NCI-H128 (cell line): ENCODE data around the gene REG1A.

Source experiments
- DNase-seq: peaks from one replicate; lab custom pipeline; 2025; ENCODE audit not compliant: unreplicated experiment; lab: John Stamatoyannopoulos, UW

The REG1A gene, protein sequence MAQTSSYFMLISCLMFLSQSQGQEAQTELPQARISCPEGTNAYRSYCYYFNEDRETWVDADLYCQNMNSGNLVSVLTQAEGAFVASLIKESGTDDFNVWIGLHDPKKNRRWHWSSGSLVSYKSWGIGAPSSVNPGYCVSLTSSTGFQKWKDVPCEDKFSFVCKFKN

DNA sequence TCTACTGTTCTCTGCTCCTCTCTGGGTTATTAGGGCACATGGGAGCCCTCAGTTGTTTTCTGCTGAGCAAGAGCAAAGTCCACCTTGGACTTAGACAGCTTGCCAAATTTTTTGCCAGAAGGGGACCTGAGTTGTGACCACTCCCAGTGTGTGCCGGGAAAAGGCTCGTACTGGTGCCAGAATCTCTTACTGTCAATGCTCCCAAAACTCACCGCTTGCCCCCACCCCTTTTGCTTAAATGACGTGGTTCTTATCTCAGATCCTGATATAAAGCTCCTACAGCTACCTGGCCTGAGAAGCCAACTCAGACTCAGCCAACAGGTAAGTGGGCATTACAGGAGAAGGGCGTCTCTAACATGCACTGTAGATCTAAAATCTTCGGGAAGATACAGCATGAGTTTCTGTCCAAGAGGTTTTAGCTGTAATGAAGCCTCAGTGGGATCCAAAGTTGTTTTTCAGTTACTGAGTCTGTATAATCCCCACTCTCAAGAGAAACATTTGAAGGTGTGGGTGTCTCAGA, at the start of gene REG1A:
REG1A (plus strand) TSS at position 295 of the 520 bp plus-strand sequence. CDS start 374 bp downstream, outside the sequence.
- no peak for DNase-seq

DNA sequence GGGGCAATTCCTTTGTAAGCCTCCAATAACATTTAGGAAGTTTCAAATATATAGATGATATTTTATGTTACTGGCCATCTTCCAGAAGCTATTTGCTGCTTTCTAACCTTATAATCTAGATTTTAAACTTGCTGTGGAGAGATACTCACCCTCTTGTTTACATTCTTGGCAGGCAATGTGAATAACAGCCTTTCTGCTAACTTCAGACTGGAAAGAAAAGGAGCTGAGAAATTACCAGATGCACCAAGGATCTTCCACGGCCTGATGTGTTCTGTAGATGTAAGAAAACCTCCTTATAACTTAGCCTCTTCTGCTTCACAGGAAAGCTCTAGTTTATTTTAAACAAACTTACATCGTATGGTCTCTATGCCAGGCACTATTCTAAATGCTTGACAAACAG, 49.2 kb upstream of the REG1A start:
- DNase-seq = no peak

DNA sequence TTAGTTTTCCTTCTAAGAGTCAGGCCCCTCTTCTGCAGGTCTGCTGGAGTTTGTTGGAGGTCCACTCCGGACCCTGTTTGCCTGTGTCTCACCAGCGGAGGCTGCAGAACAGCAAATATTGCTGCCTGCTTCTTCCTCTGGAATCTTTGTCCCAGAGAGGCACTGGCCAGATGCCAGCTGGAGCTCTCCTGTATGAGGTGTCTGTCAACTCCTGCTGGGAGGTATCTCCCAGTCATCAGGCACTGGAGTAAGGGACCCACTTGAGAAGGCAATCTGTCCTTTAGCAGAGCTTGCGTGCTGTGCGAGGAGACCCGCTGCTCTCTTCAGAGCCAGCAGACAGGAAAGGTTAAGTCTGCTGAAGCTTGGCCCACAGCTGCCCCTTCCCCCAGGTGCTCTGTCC, 37.3 kb upstream of the REG1A start:
- DNase-seq = no peak

DNA sequence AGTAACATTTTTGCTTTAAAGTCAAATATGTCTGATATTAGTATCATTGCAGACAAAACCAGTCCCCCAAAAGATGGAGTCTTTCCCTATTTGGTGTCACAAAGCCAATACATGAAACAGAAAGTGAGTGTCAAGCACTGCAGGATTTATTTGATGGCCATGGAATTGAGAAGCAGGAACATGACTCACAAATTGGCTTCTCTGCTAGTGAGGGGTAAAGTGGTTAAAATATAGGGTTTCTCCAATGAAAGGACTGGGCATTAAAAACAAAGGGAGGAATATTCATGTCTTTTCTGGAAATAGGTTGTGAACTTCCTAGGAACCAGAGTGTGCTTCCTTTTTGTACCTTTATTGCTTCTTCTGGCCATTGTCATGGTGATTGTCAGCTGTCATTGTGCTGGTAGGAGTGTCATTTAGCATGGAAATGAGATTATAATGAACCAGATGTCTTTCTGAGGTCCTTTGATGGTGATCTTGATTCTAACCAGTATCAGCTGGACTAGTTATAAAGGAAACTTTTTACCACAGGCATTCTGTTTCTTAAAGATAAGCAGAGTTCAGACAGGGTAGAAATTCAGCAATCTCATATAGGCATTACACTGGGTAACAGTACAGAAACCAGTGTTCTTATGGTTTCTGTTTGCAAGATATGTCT, 36.6 kb upstream of the REG1A start:
- no peak for DNase-seq

DNA sequence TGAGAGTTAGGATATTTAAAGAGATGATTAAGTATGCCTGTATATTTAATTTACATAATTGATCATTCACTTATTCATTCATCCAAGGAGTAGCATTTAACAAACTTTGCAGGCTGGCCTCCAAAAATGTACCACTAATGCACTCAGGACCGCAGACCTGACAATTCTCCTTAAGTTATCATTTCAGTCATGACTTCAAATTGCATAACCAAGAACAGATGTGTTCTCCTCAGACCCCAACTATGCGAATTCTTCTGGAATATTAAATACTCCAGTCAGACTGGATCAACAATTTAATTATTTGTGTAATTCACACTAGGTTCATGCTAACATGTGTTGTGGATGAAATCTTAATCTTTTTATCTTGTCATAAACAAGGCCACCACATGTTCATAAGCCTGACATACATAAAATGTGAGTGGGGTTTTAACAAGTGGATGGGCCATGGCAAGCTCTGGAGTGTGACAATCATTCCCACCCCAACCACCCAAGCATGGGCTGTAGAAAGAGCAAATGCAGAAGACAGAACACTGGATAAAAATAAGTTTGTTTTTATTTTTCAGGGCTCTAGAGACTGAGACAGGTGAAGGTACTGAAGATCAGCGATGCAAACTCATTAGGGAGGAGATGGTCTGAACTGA, 35.7 kb upstream of the REG1A start:
- no peak for DNase-seq

DNA sequence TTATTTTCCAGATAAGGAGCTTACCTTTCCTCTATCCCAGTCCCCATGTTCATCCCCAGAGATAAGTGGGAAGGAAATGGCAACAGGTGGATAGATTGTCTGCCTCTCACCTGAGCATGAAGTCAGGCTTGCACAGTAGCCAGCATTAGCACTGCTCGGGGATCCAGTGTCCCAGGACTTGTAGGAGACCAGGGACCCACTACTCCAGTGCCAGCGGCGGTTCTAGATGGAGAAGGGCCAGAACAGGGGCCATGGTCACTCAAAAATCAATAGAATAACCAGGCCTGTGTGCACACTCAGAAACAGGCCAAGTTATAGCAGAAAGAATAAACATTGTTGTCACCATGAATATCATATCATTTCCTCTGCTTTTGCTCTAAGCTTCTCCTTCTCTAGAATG, 34.9 kb upstream of the REG1A start:
- no peak for DNase-seq

DNA sequence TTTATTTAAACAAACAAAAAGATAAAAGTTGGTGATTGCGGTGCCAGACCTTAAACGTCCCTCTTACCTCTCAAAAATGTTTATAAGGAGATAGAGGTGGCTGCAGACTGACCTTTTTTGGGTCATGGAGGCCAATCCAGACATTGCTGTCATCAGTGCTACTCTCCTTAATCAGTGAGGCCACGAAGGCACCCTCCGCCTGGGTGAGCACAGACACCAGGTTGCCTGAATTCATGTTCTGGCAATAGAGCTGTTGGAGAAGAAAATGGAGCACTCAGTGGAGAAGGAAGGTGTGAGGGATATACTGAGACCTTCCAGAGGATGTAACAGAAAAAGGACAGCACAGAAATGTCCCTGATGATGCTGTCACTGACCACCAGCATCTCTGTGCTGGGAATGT, 34.0 kb upstream of the REG1A start:
- no peak for DNase-seq

DNA sequence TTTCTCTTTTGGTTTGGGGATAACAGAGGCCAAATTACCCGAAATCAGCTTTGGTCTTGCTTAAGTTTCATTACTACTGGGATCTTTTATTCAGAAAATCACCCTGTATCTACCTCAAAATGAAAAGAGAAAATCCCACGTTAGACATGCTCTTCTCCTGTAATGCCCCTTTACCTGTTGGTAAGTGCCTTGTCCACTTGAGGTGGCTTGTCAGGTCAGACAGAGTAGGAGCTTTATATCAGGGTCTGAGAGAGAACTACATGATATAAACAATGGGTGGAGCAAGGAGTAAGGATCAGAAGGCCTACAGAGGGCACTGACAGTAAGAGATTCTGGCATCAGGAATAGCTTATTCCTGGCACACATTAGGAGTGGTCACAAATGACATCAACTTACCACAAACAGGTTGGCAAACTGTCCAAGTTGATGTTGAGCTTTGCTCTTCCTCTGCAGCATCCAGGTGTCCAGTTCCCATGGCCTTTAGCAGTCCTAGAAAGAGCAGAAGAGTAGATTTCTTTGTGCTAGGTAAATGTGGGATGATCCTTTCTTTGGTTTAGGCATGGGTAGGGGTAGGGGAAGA, 32.4 kb upstream of the REG1A start, which contains the start of gene REG1B:
REG1B (minus strand) TSS at position 209 of the 580 bp plus-strand sequence. CDS start 381 bp downstream, outside the sequence.
- DNase-seq = no peak

DNA sequence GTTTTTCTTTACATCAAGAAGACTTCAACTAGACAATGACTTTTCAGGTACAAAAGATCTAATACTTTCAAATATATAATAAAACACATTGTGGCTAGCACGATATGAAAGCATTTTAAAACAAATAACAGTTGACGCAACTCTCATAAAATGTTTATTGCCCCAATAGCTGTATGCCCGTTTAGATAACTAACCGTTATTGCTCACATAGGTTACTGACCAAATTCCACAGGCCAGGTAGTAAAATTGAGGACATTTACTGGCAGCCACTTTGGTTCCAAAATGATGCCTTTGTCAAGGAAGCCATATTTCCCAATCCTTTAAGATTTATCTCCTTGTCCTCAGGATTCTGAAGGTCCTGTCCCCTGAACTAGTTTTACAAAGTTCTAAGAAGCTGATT, 29.6 kb upstream of the REG1A start:
- no peak for DNase-seq

DNA sequence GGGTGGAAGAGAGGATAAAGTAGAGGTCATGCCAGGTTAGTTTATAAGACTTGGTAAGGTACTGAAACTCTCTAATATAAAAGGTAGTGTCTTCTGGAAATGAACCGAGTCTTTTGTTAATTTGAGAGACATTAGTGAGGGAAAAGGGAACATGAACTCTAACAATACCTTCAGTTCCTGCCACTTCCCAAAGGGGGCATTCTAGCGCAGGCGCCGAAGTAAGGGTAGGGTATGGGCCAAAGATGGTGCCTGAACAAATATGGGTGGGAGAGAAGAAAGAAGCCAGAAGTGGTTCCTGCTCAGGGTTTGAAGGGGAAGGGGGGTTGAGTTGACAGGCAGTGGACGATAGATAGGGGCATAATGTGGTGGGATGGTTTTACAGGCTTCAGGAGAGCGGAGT, 22.4 kb upstream of the REG1A start:
- DNase-seq = no peak

DNA sequence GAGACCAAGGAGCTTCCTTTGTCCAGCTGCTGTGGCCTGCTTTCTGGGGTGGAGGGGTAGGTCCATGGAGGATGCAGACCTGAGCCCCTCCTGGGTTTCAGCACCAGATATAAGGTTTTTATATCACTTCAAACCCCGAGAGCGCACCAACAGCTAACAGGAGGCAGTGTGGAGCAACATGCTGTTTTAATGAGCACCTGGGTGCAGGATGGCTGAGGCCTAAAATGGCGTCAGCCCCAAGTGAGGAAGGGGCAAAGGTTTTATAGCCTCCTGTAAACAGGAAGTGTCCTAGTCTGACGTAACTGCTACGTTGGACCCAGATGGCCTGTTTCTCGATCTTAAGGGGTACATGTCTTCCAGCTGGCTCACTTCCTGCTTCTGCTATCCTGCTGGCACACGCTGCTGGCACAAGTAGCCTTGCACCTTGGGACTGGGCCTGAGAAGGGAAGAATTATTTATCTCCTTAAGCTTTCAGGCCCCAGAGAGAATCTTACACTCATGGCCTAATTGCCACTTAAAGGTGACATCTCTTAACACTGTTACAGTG, 21.1 kb upstream of the REG1A start:
- DNase-seq = no peak

DNA sequence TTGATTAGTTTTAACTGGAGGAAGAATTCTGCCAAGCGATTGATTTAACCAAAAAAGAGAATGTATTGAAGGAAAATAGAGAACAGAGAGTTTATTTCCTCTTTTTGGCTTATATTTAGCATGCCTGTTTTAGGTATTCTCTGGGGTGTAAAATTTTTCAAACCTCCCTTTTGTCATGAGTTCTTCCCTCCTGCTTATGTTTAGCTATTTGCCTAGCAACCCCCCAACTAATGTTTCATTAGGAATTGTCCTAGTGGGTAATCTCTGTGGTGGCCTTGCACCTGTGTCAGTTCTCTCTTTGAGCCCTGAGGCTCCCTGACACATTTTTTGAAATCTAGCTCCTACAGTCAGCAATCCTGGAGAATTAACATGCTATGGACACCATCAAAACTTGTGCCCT, 20.0 kb upstream of the REG1A start:
- no peak for DNase-seq

DNA sequence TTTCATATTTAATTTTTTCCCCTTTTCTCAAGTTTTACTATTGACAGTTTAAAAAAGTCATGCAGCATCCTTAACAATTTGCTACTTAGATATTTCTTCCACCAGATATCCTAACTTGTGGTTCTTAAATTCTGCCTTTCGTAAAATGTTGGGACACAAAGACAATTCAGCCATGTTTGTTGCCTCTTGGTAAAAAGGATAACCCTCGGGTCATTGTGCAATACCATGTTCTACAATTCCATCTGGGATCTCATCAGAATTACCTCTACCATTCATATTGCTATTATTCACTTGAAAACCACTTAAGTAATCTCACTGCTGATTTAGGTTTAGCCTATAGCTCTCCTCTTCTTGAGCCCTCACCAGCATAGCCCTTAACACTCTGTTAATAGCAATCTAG, 19.3 kb upstream of the REG1A start:
- no peak for DNase-seq

DNA sequence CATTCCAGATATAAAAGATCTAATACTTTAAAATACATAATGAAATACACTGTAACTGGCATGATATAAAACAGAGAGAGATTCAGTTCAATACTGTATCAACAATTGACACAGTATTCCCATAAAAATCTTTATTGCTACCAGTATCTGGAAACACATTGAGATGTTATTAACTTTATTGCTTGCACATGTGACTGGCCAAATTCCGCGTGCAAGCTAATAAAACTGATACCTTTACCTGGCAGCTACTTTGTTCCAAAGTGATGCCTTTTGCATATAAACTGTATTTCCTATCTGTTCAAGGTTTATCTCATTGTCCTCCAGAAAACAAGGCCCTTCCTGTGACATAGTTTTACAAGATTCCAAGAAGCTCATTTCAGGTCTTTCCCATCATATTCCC, 17.1 kb upstream of the REG1A start:
- no peak for DNase-seq

DNA sequence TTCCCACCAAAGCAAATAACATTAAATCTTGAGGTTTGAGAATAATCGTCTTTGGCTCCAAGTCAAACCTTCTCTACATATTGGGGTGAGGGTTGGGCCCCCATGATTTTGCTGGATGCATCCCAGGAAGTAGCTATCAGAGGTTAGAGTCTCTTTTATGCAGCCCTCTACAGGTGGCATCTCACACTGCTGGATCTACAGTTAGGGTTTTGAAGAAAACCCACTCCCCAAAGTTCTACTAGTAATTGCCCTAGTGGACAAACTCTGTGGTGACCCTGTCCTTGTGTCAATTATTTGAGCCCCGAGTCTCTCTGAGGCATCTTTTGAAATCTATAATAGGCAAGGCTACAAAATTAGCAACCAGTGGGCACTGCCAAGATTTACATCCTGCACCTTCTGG, 15.0 kb upstream of the REG1A start:
- DNase-seq = no peak

DNA sequence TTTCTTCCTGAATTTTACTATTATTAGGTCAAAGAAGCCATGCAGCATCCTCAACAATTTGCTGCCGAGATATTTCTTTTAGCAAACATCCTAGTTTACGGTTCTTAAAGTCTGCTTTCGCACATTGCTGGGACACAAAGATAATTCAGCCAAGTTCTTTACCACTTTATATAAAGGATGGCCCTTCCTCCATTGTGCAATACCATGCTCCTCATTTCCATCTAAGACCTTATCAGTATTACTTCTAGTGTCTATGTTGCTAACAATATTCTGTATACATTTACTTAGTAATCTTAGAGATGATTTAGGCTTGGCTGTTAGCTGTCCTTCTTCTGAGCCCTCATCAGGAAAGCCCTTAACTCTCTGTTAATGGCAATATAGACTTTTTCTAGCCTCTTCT, 8.0 kb upstream of the REG1A start:
- DNase-seq = no peak

DNA sequence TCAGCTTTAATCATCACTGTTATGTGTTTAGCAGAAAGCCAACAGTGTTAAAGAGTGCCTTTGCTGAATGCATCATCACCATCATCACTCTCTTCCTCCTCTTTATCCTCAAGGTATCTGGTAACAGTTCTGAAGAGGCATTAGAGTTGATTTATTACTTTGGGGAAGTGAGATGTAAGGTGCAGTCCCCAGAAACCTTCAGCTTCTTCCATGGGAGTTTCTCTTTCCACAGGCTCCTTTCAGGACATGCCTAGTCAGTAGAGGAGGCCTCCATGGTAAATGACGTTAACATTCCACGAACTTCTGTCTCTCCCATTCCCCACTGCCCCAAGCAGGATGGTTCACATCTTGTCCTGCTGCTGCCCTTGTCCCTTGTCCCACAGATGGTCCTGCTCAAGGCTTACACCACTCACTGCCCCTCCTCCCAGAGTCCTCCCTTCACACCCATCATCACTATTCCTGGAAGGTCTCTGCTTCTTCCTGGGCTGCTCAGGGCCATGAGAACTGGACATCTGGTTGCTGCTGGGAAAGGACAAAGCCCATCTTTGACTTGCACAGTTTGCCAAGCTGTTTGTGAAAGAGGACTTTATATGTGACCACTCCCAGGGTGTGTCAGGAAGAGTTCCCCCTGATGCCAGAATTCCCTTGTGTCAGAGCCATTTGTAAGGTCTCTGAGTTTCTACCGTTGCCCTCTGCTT, 5.3 kb upstream of the REG1A start:
- DNase-seq = no peak

DNA sequence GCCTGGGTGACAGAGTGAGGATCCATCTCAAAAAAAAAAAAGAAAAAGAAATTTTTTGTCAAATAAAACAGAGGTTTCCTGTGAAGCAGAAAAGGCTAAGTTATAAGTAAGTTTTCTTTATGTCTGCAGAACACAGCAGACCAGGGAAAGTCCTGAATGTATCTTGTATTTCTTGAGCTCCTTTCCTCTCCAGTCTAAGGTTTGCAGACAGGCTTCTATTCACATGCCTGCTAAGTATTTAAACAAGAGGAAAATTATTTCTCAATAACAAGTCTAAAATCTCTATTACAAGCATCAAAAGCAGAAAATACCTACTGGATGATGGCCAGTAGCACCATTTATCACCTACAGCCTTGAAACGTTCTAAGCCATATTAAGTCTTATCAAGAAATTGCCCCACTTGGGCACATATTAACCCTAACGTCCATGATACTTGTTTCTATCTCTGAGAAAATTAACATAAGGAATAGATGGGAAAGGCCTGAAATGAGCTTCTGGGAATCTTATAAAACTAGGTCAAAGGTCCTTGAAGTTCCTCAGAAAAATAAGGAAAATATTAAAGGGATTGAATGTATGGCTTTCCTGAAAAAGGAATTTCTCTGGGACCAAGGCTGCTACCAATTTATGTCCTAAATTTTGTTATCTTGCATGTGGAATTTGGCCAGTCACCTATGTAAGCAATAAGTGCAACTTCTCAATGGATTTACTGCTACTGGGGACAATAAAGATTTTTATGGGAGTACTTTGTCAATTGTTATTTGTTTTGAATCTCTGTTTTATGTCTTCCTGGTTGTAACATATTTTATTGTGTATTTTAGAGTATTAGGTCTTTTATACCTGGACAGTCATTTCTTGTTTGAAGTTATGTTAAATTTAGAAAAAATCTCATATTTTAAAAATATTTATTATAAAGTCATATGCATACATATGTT, 3.0 kb upstream of the REG1A start:
- no peak for DNase-seq

DNA sequence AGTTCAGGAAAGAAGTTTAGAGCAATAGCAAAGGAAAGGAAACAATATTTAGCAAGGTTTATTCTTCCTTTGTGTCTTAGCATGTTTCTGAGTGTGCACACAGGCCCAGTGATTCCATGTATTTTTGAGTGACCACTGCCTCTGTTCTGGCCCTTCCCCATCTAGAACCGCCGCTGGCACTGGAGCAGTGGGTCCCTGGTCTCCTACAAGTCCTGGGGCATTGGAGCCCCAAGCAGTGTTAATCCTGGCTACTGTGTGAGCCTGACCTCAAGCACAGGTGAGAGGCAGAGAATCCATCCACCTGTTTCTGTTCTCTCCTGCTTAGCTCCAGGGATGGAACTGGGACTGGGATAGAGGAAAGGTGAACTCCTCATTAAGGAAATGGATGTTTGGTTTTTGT, 2.4 kb downstream of the REG1A start:
- no peak for DNase-seq
